H1 (cell line): ENCODE results near the gene PKP1. TPM values are rescaled to one million over a fixed set of nuclear protein-coding genes. Genes with fewer than 3 reads are reported as not detected.

Experiments
- ATF2 ChIP-seq: IDR thresholded peaks from 2 replicates; pipeline ENCODE4 v1.6.1; 2012; ENCODE audit warnings: low read length, inconsistent platforms
- NRF1 ChIP-seq: IDR thresholded peaks from 2 replicates; pipeline ENCODE4 v1.6.1; 2011; ENCODE audit warnings: mild to moderate bottlenecking, low read depth, low read length, improper control_type of control experiment
- POLR2AphosphoS5 ChIP-seq: IDR thresholded peaks from 2 replicates; pipeline ENCODE4 v1.6.1; 2011; ENCODE audit warnings: low read depth, low read length
- SAP30 ChIP-seq: fragments of 300-600 bp; sonication (generic); IDR thresholded peaks from 2 replicates; pipeline ENCODE4 v1.7.1; 2012; ENCODE audit warnings: low read length, moderate library complexity, mild to moderate bottlenecking, inconsistent platforms; ENCODE audit not compliant: insufficient read depth, insufficient replicate concordance
- TAF7 ChIP-seq: optimal IDR thresholded peaks from 2 replicates; pipeline ENCODE3; 2011; ENCODE audit warnings: low read depth, mild to moderate bottlenecking, inconsistent platforms, low read length, moderate library complexity, borderline replicate concordance
- polyA plus RNA-seq, 7 experiments: library from polyadenylated mRNA; depleted of rRNA in 3 of 7; stranded (reverse) in 5 of 7; unstranded in 2 of 7; fragments of >200 nt in 5 of 7; fragments of 200-250 nt in 2 of 7; gene quantifications; 1 replicate in 5 of 7; 2 replicates in 1 of 7; 4 replicates in 1 of 7; pipeline versions ENCODE4 v1.2.1 to v1.2.3, GENCODE V29; 2011 to 2013; ENCODE audit warnings: missing spikeins in 2 of 7, mixed read lengths in 2 of 7
- total RNA-seq: library from RNA; stranded (reverse); fragmentation: NEBNext Ultra II Directional; extraction: Animal tissue kit (Norgen Biotek cat#: 25700); gene quantifications from 2 replicates; pipeline ENCODE4 v1.2.1, GENCODE V29; 2021

The PKP1 gene
- total and polyA plus RNA-seq, 2 of the 8 experiments (the other 6 are each of a cell fraction or from before 2014, with no cell fraction given), result 0.21 to 0.95 TPM

DNA sequence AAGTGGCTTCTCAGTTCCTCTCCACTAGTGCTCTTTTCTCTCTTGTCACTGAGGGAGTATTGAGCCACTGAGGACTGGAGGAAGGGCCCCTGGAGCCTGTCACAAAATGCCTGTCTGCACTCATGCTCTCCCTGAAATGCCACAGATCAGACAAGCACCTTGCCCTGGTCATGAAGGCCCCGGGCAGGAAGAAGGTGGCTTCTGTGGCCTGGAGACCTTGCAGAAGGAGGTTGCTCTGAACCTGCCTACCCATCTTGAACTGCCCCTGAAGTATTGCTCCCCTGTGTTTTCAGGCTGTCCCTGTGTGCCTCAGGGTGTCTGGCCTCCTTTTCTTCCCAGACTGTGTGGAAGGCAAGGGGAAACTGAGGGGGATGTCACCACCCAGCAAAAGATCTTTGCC is 3.1 kb downstream of the PKP1 start (continued):
- no peak for TF ChIP-seq TAF7
- no peak for TF ChIP-seq NRF1
- TF ChIP-seq SAP30, result no peak
- no peak for TF ChIP-seq POLR2AphosphoS5
- TF ChIP-seq ATF2, result no peak
- TF ChIP-seq, all 59 proteins: peak for 0
